Measurements from ENCODE around the gene ROR1.
"Not testable (repeated sequence)": the region's sequence is repeated elsewhere in the genome, so short reads cannot be mapped to it uniquely, and the experiment has no call there.

The ROR1 gene

GRCh38 chr1:64199154-64199553 lies 425.3 kb downstream of the ROR1 start:
- no peak for DNase-seq

GRCh38 chr1:64200064-64200463 lies 426.2 kb downstream of the ROR1 start:
- no peak for DNase-seq

- no peak for DNase-seq
Measured at GRCh38 chr1:64203420-64203819, 429.6 kb downstream of the ROR1 start, which contains the start of gene UBE2U. Gene UBE2U, plus strand, starts transcription at chr1:64203623. Its CDS starts 428 bp downstream, at chr1:64204051.

- DNase-seq: no peak
Measured at GRCh38 chr1:64209221-64209620, 435.4 kb downstream of the ROR1 start.

GRCh38 chr1:64212031-64212430 lies 438.2 kb downstream of the ROR1 start:
- no peak for DNase-seq

- no peak for DNase-seq
Measured at GRCh38 chr1:64215576-64215975, 441.8 kb downstream of the ROR1 start.

- no peak for DNase-seq
Measured at GRCh38 chr1:64220241-64220640, 446.4 kb downstream of the ROR1 start.

- no peak for DNase-seq
Measured at GRCh38 chr1:64223329-64224151, 449.7 kb downstream of the ROR1 start.

GRCh38 chr1:64224236-64224635 lies 450.4 kb downstream of the ROR1 start:
- not testable (repeated sequence) for DNase-seq

GRCh38 chr1:64228167-64228957 lies 454.5 kb downstream of the ROR1 start:
- no peak for DNase-seq

GRCh38 chr1:64229307-64229706 lies 455.5 kb downstream of the ROR1 start:
- DNase-seq: peak; percentile 83
